Natural killer cell (primary cell): Measurements from ENCODE around the gene TSPAN31. TPM values are rescaled to one million over a fixed set of nuclear protein-coding genes. Genes with fewer than 3 reads are reported as not detected.
A peak's percentile ranks its signal among the peaks of the same experiment; 100 is the strongest.

Experiments
- ATAC-seq, 3 donors: fragments of 150-1000 bp in 2 of 3; fragments of 200-7000 bp in 1 of 3; cut with Tn5 transposase; 1 replicate in 1 of 3; 2 replicates in 2 of 3; pipeline ENCODE4 v1.10.0; 2021; ENCODE audit warnings: mild to moderate bottlenecking in 2 of 3, moderate library complexity in 2 of 3
- DNase-seq, 2 donors: peaks; one replicate each; pipeline versions ENCODE4 v3.0.0 to v3.0.0-alpha.2; 2013 to 2021; ENCODE audit warnings: mixed read lengths in 1 of 2
- H3K27ac ChIP-seq: one replicate; pipeline ENCODE4 v1.5.1; 2013; ENCODE audit warnings: mild to moderate bottlenecking, low read length
- H3K27me3 ChIP-seq: one replicate; pipeline ENCODE4 v1.6.1; 2013; ENCODE audit warnings: low read length; ENCODE audit not compliant: control insufficient read depth, insufficient read depth
- H3K36me3 ChIP-seq: one replicate; pipeline ENCODE4 v1.6.1; 2013; ENCODE audit warnings: low read length; ENCODE audit not compliant: control insufficient read depth, insufficient read depth
- H3K4me1 ChIP-seq: one replicate; pipeline ENCODE4 v1.6.1; 2013; ENCODE audit warnings: low read length; ENCODE audit not compliant: control insufficient read depth, insufficient read depth
- H3K4me3 ChIP-seq: one replicate; pipeline ENCODE4 v1.5.1; 2013; ENCODE audit warnings: low read length
- H3K9me3 ChIP-seq: one replicate; pipeline ENCODE4 v1.6.1; 2013; ENCODE audit warnings: low read length; ENCODE audit not compliant: control insufficient read depth, insufficient read depth
- H3K27ac Mint-ChIP-seq, 2 donors: one replicate each; pipeline ENCODE4 v1.8.0; 2022; ENCODE audit warnings: mild to moderate bottlenecking in 2 of 2, mixed read lengths in 2 of 2, moderate library complexity in 1 of 2
- H3K27me3 Mint-ChIP-seq, 2 donors: one replicate each; pipeline ENCODE4 v1.8.0; 2022; ENCODE audit warnings: low read depth in 2 of 2, mixed read lengths in 2 of 2
- H3K36me3 Mint-ChIP-seq: one replicate; pipeline ENCODE4 v1.8.0; 2022; ENCODE audit warnings: mixed read lengths
- H3K4me1 Mint-ChIP-seq, 2 donors: one replicate each; pipeline ENCODE4 v1.8.0; 2022; ENCODE audit warnings: mixed read lengths in 2 of 2
- H3K4me3 Mint-ChIP-seq: one replicate; pipeline ENCODE4 v1.8.0; 2022; ENCODE audit warnings: mild to moderate bottlenecking, moderate library complexity, mixed read lengths
- H3K9me3 Mint-ChIP-seq, 2 donors: one replicate each; pipeline ENCODE4 v1.8.0; 2022; ENCODE audit warnings: mixed read lengths in 2 of 2
- CTCF ChIP-seq: fragments of 200-600 bp; IDR thresholded peaks from one replicate; pipeline ENCODE4 v1.8.0; 2022; ENCODE audit warnings: antibody characterized with exemption
- WGBS: methylation state at CpG from one replicate; pipeline ENCODE4 v1.1.7; 2013; ENCODE audit warnings: missing lambda C conversion rate; ENCODE audit not compliant: insufficient coverage; 5-methylcytosine and 5-hydroxymethylcytosine counted together
- intact Hi-C: fragments of 100-400 bp; cut with micrococcal nuclease; formaldehyde crosslinking; loops from one replicate; pipeline ENCODE4 v1.14.2; 2022
- total RNA-seq, 4 donors: library from RNA; stranded (reverse); fragments of 120-200 nt in 1 of 4; gene quantifications; one replicate each; pipeline versions ENCODE4 v1.2.3 to v1.2.4, GENCODE V29; 2013 to 2022

TSPAN31 gene
- total RNA-seq, 3 donors from 2014 or later (not counting 1 experiment from before 2014, with no cell fraction given), result 18.3 to 27.0 (median 23.5) TPM

DNA sequence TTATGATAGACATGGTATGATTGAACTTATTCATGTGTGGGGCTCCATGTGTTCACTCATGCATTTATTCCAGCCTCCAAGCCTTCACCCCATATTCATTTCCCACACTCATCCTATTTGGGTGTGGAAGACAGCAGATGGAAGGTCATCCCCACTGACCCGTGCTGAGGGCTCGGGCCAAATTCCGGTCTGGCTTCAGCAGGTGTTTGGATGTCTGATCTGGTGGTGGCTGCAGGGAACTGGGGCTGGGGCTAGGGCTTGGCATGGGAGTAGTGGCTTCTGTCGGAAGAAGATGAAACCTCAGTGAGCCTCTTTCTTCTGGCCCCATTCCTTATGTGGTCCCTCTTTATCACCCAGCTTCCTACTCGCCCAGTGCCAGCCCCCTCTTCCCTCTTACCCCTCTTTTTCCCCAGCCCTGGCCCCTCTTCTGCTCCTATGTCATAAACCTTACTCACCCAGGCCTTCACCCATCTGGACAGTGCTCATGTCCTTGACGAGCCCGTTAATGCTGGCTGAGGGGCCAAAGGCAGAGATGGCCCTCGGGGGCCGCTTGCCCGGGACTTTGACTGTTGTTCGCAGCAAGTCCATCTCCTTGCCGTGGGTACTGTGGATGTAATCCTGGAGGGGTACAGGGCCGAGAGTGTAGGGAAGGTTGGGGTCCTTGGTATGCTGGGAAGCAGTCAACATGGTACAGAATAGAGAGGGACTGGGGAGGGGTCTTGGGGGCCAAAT, 14.3 kb upstream of the TSPAN31 start:
- Mint-ChIP-seq H3K27me3 (no peaks in the 10 kb centered on the region), H3K36me3 (peaks cover 7% of the 10 kb centered on the region), H3K9me3 (no peaks in the 10 kb centered on the region), H3K27ac (peak overlapping the region in 1 of 2 donors; percentile 32), H3K4me3 (no peak overlapping the region), H3K4me1 (peaks cover 10 to 22% of the 10 kb centered on the region in 2 donors)
- Histone ChIP-seq H3K4me3 (no peak overlapping the region), H3K27me3 (no peaks in the 10 kb centered on the region), H3K36me3 (peaks cover 86% of the 10 kb centered on the region), H3K4me1 (no peaks in the 10 kb centered on the region), H3K27ac (no peak overlapping the region), H3K9me3 (no peaks in the 10 kb centered on the region)
- WGBS, result 97% methylated on average over 13 of the region's 13 CpGs
- intact Hi-C loops, result no loop called here
- ATAC-seq (no peak), DNase-seq (no peak)
- TF ChIP-seq CTCF, result no peak

DNA sequence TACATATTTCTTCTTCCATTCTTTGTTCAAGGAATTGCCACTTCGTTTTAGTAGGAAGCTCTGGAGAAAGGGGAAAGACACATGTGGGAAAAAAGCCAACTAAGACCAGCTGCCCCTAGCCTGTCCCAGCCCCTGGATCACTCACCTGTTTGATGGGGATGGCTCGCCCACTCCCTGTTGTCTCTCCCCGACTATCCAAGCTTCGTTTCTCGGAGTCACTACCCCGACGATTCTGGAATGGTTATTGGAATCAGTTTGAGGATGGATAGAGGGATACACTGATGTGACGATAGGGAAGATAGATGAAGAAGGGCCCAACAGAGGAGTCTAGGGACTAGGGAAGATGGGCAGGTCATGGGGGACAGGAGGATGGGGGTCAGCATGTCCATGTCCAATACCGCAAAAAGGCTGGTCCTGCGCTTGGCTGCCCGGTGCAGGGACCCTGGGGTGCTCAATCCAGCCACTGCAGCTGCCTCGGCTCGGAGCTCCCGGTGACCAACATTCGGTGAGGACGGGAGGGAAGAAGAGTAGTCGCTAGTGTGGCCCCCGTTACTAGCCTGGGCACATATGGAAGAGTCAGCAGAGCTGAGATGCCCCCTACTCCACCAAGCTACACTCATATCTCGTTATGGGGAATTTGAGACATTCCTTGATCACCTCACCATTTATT, 13.3 kb upstream of the TSPAN31 start:
- Mint-ChIP-seq H3K4me1 (peaks cover 13 to 23% of the 10 kb centered on the region in 2 donors), H3K27me3 (no peaks in the 10 kb centered on the region), H3K36me3 (peaks cover 7% of the 10 kb centered on the region), H3K4me3 (no peak overlapping the region), H3K27ac (peak overlapping the region in 1 of 2 donors; percentile 32), H3K9me3 (no peaks in the 10 kb centered on the region)
- Histone ChIP-seq H3K27me3 (no peaks in the 10 kb centered on the region), H3K9me3 (no peaks in the 10 kb centered on the region), H3K4me3 (no peak overlapping the region), H3K27ac (no peak overlapping the region), H3K4me1 (no peaks in the 10 kb centered on the region), H3K36me3 (peaks cover 85% of the 10 kb centered on the region)
- DNase-seq (no peak), ATAC-seq (no peak)
- no peak for TF ChIP-seq CTCF
- WGBS, result 97% methylated on average over 16 of the region's 19 CpGs
- intact Hi-C loops, result no loop called here

DNA sequence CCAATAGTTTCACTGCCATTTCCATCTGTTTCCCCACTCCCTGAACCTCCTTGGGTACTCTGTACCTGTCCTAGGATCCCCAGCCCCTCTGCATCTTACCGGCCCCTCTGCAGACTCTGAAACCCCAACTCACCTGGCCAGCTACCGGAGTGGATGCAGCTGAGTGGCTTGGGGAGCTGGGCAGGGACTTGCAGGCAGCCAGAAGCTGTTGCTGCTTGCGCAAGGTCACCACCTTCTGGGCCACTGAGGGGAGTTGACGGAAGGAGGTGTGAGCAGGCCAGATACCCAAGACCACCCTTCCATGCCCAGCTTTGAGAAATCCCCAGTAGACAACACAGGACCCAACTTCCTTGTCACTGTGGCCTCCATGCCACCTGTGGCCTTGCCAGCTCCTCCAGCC, 12.6 kb upstream of the TSPAN31 start:
- ATAC-seq (no peak), DNase-seq (no peak)
- Mint-ChIP-seq H3K27me3 (no peaks in the 10 kb centered on the region), H3K4me3 (no peak overlapping the region), H3K27ac (no peak overlapping the region), H3K4me1 (peaks cover 18 to 29% of the 10 kb centered on the region in 2 donors), H3K9me3 (no peaks in the 10 kb centered on the region), H3K36me3 (peaks cover 7% of the 10 kb centered on the region)
- Histone ChIP-seq H3K36me3 (peaks cover 86% of the 10 kb centered on the region), H3K9me3 (no peaks in the 10 kb centered on the region), H3K27ac (no peak overlapping the region), H3K4me1 (no peaks in the 10 kb centered on the region), H3K27me3 (no peaks in the 10 kb centered on the region), H3K4me3 (no peak overlapping the region)
- no peak for TF ChIP-seq CTCF
- intact Hi-C loops, result no loop called here
- 98% methylated on average over 4 of the region's 4 CpGs for WGBS
